ENCODE data around the gene TSC22D4. TPM values are rescaled to one million over a fixed set of nuclear protein-coding genes. Genes with fewer than 3 reads are reported as not detected.
A peak's percentile ranks its signal among the peaks of the same experiment; 100 is the strongest.

Gene TSC22D4
- polyA plus RNA-seq, 2 of the 4 experiments (the other 2 are of a cell fraction), result 7.9 to 28.9 TPM

DNA sequence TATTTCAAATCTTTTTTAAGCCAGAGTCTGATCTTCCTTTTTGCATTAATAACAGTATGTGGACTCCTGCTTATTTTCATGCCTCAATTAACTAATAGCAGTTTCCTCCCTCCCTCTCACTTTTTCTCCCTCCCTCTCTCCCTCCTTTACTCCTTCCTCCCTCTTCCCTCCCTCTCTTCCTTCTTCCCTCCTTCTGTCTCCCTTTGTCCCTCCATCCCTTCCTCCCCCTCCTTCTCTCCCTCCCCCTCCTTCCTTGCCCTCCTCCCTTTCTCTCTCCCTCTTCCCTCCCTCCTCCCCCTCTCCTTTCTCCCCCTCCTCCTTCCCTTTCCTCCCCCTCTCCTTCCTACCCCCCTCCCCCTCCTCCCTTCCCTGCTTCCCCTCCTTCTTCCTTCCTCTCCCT is 52.5 kb downstream of the TSC22D4 start:
- ChIA-PET CTCF (no interaction called here), POLR2A (no interaction called here)
- Histone ChIP-seq H3K27ac (no peak overlapping the region), H3K4me1 (peaks cover 15% of the 10 kb centered on the region; the same call in 2 of the 3 replicates), H3K4me2 (no peak overlapping the region), H3K4me3 (no peak overlapping the region), H3K9me3 (peaks cover 5% of the 10 kb centered on the region; the same call in 1 of the 3 replicates)
- no peak for ATAC-seq
- FAIRE-seq, result no peak
- DNase-seq (ENCODE audit: low read depth in 1 of 2, low spot score in 1 of 2), result no peak
- TF ChIP-seq POLR2AphosphoS2 (conservative IDR thresholded peaks at IDR 0.05; ENCODE audit: low read length) (no peak), GATA3 (IDR thresholded peaks at IDR 0.05; ENCODE audit: borderline replicate concordance) (no peak), ZNF302 (CRISPR knock-in tag; IDR thresholded peaks at IDR 0.05) (no peak), FOSL2 (IDR thresholded peaks at IDR 0.05) (no peak), FOSL2 (CRISPR knock-in tag; IDR thresholded peaks at IDR 0.05) (no peak), TFCP2L1 (CRISPR knock-in tag; IDR thresholded peaks at IDR 0.05) (no peak), FOXS1 (CRISPR knock-in tag; IDR thresholded peaks at IDR 0.05) (no peak), RNF2 (IDR thresholded peaks at IDR 0.05; ENCODE audit: borderline replicate concordance, low read depth) (no peak), ZSCAN20 (CRISPR knock-in tag; IDR thresholded peaks at IDR 0.05) (no peak), EHF (CRISPR knock-in tag; IDR thresholded peaks at IDR 0.05) (no peak), BHLHE40 (IDR thresholded peaks at IDR 0.05; ENCODE audit: low read depth, low read length) (no peak), RAD21 (conservative IDR thresholded peaks at IDR 0.05 in 1 of 2, IDR thresholded peaks at IDR 0.05 in 1 of 2) (no peak), NR3C1 (IDR thresholded peaks at IDR 0.05) (no peak), POLR2A (IDR thresholded peaks at IDR 0.05; ENCODE audit: low read length) (no peak), ZFP36 (IDR thresholded peaks at IDR 0.05; ENCODE audit: borderline replicate concordance, partially characterized antibody) (no peak), PHF8 (IDR thresholded peaks at IDR 0.05; ENCODE audit: borderline replicate concordance, low read depth) (no peak), NPAS2 (CRISPR knock-in tag; IDR thresholded peaks at IDR 0.05; ENCODE audit: borderline replicate concordance) (no peak)
- TF ChIP-seq, protein P1, sequence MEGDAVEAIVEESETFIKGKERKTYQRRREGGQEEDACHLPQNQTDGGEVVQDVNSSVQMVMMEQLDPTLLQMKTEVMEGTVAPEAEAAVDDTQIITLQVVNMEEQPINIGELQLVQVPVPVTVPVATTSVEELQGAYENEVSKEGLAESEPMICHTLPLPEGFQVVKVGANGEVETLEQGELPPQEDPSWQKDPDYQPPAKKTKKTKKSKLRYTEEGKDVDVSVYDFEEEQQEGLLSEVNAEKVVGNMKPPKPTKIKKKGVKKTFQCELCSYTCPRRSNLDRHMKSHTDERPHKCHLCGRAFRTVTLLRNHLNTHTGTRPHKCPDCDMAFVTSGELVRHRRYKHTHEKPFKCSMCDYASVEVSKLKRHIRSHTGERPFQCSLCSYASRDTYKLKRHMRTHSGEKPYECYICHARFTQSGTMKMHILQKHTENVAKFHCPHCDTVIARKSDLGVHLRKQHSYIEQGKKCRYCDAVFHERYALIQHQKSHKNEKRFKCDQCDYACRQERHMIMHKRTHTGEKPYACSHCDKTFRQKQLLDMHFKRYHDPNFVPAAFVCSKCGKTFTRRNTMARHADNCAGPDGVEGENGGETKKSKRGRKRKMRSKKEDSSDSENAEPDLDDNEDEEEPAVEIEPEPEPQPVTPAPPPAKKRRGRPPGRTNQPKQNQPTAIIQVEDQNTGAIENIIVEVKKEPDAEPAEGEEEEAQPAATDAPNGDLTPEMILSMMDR (IDR thresholded peaks at IDR 0.05), result no peak
- TF ChIP-seq, protein P2, sequence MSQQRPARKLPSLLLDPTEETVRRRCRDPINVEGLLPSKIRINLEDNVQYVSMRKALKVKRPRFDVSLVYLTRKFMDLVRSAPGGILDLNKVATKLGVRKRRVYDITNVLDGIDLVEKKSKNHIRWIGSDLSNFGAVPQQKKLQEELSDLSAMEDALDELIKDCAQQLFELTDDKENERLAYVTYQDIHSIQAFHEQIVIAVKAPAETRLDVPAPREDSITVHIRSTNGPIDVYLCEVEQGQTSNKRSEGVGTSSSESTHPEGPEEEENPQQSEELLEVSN (IDR thresholded peaks at IDR 0.05; ENCODE audit: borderline replicate concordance, low read depth), result no peak
- TF ChIP-seq, protein P3, sequence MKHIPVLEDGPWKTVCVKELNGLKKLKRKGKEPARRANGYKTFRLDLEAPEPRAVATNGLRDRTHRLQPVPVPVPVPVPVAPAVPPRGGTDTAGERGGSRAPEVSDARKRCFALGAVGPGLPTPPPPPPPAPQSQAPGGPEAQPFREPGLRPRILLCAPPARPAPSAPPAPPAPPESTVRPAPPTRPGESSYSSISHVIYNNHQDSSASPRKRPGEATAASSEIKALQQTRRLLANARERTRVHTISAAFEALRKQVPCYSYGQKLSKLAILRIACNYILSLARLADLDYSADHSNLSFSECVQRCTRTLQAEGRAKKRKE (CRISPR knock-in tag; IDR thresholded peaks at IDR 0.05; ENCODE audit: low read depth), result no peak
- TF ChIP-seq, protein P4, sequence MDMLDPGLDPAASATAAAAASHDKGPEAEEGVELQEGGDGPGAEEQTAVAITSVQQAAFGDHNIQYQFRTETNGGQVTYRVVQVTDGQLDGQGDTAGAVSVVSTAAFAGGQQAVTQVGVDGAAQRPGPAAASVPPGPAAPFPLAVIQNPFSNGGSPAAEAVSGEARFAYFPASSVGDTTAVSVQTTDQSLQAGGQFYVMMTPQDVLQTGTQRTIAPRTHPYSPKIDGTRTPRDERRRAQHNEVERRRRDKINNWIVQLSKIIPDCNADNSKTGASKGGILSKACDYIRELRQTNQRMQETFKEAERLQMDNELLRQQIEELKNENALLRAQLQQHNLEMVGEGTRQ (IDR thresholded peaks at IDR 0.05), result no peak

DNA sequence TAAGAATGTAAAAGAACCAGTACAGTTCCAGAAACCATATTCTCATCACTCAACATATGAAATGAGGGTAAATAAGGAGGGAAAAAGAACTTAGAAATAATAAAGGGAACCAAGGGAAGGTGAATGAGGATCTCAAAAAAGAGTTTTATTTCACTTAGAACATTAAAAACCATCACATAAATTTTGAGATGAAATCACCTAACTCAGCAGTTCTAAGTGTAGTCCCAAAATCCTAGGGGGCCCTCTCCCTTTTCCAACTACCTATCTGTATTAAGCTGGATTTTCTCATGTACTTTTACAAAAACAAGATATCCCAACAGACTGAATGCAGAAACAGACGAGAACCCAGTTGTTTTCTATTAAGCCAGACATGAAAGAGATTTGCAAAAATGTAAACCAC is 53.7 kb downstream of the TSC22D4 start:
- TF ChIP-seq MAFK (IDR thresholded peaks at IDR 0.05; ENCODE audit: partially characterized antibody), result peak; percentile 56
- no peak for TF ChIP-seq NPAS2 (CRISPR knock-in tag; IDR thresholded peaks at IDR 0.05; ENCODE audit: borderline replicate concordance)
- TF ChIP-seq, protein P4 (IDR thresholded peaks at IDR 0.05), result no peak
- H3K4me1 ChIP-seq, result 0 out of 3 replicates have a peak, but pooled peaks cover 4% of the 10 kb centered on the region
- DNase-seq (ENCODE audit: low read depth in 1 of 2, low spot score in 1 of 2) (no peak), ATAC-seq (no peak), FAIRE-seq (no peak)
- H3K4me3 ChIP-seq, result no peak overlapping the region
- ChIA-PET POLR2A (no interaction called here), CTCF (interaction anchor here (0.9 to 1.7 kb wide), 2 partner anchors 9 to 18 kb away, joined by 3 to 4 read pairs; no protein-coding TSS in a partner anchor)
- no peak overlapping the region for H3K4me2 ChIP-seq
- WGBS (ENCODE audit: missing lambda C conversion rate), result 33% methylated on average over 1 of the region's 1 CpG
- H3K9me3 ChIP-seq, result peaks cover 5% of the 10 kb centered on the region; the same call in 1 of the 3 replicates
- no peak overlapping the region for H3K27ac ChIP-seq

Data from A549 (cell line).